Measurements from ENCODE around the gene CHTF8.

DNA sequence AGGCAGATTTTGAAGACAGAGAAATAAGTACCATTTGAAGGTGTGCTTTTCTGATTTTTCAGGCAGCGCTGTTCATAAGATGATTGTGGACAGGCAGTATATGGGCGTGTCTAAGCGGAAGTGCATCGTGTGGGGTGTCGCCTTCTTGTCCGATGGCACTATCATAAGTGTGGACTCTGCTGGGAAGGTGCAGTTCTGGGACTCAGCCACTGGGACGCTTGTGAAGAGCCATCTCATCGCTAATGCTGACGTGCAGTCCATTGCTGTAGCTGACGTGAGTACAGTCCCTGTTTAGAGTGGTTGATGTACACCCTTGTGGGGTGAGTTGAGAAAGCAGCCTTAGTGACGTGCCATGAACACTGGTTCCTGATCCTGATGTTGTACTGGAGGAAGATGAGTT, 10.7 kb upstream of the CHTF8 start:
- TF ChIP-seq, protein P1, sequence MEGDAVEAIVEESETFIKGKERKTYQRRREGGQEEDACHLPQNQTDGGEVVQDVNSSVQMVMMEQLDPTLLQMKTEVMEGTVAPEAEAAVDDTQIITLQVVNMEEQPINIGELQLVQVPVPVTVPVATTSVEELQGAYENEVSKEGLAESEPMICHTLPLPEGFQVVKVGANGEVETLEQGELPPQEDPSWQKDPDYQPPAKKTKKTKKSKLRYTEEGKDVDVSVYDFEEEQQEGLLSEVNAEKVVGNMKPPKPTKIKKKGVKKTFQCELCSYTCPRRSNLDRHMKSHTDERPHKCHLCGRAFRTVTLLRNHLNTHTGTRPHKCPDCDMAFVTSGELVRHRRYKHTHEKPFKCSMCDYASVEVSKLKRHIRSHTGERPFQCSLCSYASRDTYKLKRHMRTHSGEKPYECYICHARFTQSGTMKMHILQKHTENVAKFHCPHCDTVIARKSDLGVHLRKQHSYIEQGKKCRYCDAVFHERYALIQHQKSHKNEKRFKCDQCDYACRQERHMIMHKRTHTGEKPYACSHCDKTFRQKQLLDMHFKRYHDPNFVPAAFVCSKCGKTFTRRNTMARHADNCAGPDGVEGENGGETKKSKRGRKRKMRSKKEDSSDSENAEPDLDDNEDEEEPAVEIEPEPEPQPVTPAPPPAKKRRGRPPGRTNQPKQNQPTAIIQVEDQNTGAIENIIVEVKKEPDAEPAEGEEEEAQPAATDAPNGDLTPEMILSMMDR (IDR thresholded peaks at IDR 0.05): peak; percentile 28; the same call in 1 of the 2 replicates
- TF ChIP-seq SMC3 (IDR thresholded peaks at IDR 0.05; ENCODE audit: low read depth, low read length) (no peak), GABPA (IDR thresholded peaks at IDR 0.05; ENCODE audit: low read depth) (no peak), EZH2phosphoT487 (IDR thresholded peaks at IDR 0.05; ENCODE audit: borderline replicate concordance, low read depth) (no peak), IRF3 (IDR thresholded peaks at IDR 0.05; ENCODE audit: low read depth, low read length) (no peak), EP300 (IDR thresholded peaks at IDR 0.05; ENCODE audit: borderline replicate concordance in 1 of 2, low read depth in 1 of 2, low read length in 1 of 2) (no peak), RAD21 (IDR thresholded peaks at IDR 0.05; ENCODE audit: low read length) (no peak), ZBTB33 (IDR thresholded peaks at IDR 0.05; ENCODE audit: borderline replicate concordance, low read depth) (no peak), POLR2AphosphoS5 (IDR thresholded peaks at IDR 0.05; ENCODE audit: low read depth, low read length) (no peak), YY1 (IDR thresholded peaks at IDR 0.05; ENCODE audit: low read depth) (no peak), TAF1 (IDR thresholded peaks at IDR 0.05; ENCODE audit: borderline replicate concordance, low read depth, low read length) (no peak)
- TF ChIP-seq, protein P2, sequence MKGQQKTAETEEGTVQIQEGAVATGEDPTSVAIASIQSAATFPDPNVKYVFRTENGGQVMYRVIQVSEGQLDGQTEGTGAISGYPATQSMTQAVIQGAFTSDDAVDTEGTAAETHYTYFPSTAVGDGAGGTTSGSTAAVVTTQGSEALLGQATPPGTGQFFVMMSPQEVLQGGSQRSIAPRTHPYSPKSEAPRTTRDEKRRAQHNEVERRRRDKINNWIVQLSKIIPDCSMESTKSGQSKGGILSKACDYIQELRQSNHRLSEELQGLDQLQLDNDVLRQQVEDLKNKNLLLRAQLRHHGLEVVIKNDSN (IDR thresholded peaks at IDR 0.05; ENCODE audit: borderline replicate concordance, low read depth): no peak
- TF ChIP-seq, protein P3, sequence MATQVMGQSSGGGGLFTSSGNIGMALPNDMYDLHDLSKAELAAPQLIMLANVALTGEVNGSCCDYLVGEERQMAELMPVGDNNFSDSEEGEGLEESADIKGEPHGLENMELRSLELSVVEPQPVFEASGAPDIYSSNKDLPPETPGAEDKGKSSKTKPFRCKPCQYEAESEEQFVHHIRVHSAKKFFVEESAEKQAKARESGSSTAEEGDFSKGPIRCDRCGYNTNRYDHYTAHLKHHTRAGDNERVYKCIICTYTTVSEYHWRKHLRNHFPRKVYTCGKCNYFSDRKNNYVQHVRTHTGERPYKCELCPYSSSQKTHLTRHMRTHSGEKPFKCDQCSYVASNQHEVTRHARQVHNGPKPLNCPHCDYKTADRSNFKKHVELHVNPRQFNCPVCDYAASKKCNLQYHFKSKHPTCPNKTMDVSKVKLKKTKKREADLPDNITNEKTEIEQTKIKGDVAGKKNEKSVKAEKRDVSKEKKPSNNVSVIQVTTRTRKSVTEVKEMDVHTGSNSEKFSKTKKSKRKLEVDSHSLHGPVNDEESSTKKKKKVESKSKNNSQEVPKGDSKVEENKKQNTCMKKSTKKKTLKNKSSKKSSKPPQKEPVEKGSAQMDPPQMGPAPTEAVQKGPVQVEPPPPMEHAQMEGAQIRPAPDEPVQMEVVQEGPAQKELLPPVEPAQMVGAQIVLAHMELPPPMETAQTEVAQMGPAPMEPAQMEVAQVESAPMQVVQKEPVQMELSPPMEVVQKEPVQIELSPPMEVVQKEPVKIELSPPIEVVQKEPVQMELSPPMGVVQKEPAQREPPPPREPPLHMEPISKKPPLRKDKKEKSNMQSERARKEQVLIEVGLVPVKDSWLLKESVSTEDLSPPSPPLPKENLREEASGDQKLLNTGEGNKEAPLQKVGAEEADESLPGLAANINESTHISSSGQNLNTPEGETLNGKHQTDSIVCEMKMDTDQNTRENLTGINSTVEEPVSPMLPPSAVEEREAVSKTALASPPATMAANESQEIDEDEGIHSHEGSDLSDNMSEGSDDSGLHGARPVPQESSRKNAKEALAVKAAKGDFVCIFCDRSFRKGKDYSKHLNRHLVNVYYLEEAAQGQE (IDR thresholded peaks at IDR 0.05; ENCODE audit: low read depth, low read length): no peak

All from SK-N-SH (cell line).